Gastrocnemius medialis (tissue), 4 donors: ENCODE data around the gene PPIL6.

Experiments used
- POLR2A ChIP-seq, 2 donors: fragments of 450-650 bp; IDR thresholded peaks; one replicate each; pipeline ENCODE4 v1.6.1; 2017; ENCODE audit warnings: antibody characterized with exemption in 2 of 2, mild to moderate bottlenecking in 2 of 2, moderate library complexity in 2 of 2
- TF ChIP-seq, protein P1 (sequence below), 5 experiments: fragments of 450-650 bp in 3 of 5; fragments of 200-600 bp in 2 of 5; sonication (generic) in 2 of 5; IDR thresholded peaks in 4 of 5; conservative IDR thresholded peaks in 1 of 5; 1 replicate in 4 of 5; 2 replicates in 1 of 5; pipeline ENCODE4 v1.5.1; 2016 to 2019; ENCODE audit warnings: antibody characterized with exemption in 5 of 5, mild to moderate bottlenecking in 3 of 5, moderate library complexity in 3 of 5

DNA sequence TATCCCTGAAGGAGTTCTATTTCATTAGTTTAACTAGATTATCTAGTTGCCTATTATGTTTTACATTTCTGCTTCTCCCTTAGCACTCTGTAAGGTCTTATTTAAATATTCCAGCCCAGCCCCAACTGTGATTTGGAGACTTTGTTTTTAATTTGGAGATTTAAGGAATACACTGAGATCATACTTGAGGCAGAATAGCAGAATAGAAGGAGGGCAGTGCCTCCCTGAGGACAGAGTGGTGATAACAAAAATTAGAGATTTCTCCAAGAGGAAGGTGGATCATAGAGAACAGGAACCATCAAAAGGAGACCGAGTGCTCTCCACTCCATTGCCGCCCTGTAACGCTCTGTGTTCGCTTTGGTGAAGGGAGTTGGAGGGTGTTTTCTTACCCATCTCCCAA, 43.4 kb downstream of the PPIL6 start:
- TF ChIP-seq, protein P1, sequence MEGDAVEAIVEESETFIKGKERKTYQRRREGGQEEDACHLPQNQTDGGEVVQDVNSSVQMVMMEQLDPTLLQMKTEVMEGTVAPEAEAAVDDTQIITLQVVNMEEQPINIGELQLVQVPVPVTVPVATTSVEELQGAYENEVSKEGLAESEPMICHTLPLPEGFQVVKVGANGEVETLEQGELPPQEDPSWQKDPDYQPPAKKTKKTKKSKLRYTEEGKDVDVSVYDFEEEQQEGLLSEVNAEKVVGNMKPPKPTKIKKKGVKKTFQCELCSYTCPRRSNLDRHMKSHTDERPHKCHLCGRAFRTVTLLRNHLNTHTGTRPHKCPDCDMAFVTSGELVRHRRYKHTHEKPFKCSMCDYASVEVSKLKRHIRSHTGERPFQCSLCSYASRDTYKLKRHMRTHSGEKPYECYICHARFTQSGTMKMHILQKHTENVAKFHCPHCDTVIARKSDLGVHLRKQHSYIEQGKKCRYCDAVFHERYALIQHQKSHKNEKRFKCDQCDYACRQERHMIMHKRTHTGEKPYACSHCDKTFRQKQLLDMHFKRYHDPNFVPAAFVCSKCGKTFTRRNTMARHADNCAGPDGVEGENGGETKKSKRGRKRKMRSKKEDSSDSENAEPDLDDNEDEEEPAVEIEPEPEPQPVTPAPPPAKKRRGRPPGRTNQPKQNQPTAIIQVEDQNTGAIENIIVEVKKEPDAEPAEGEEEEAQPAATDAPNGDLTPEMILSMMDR (IDR thresholded peaks at IDR 0.05 in 4 of 5, conservative IDR thresholded peaks at IDR 0.05 in 1 of 5): peak in 3 of 5 experiments; percentile 17 to 23 (median 21)
- TF ChIP-seq POLR2A (IDR thresholded peaks at IDR 0.05): no peak
